ENCODE data around the gene MYO16. TPM values are rescaled to one million over a fixed set of nuclear protein-coding genes. Genes with fewer than 3 reads are reported as not detected.

MYO16 gene
- total and polyA plus RNA-seq, 2 of the 4 experiments (the other 2 are of a cell fraction) = under 0.01 to 0.03 TPM

- 87% methylated on average over 2 of the region's 3 CpGs; no CpG with 5 or more reads in 1 of the 2 experiments for WGBS, 2 experiments (ENCODE audit: extremely low coverage in 2 of 2, insufficient read length in 1 of 2)
- in situ Hi-C loops (cut with MboI; ENCODE audit: low sequenced_read_pairs) (no loop called here), intact Hi-C loops (cut with micrococcal nuclease) (loop anchor here (2.0 kb wide), 1 partner anchor 541 kb away; no protein-coding TSS in a partner anchor)
These were observed 167.9 kb downstream of the MYO16 start for GRCh38 chr13:108797354-108797753.

More at GRCh38 chr13:108797354-108797753, 167.9 kb downstream of the MYO16 start:
- no peak overlapping the region for H2AFZ ChIP-seq (replicated peaks; ENCODE audit: low read length, poor library complexity)
- no peaks in the 10 kb centered on the region for H4K20me1 ChIP-seq (ENCODE audit: insufficient read depth, low read length)
- no peak overlapping the region for H4K91ac ChIP-seq (ENCODE audit: insufficient read depth, low read depth, low read length)
- H2BK5ac ChIP-seq (ENCODE audit: low read depth, low read length, poor library complexity, severe bottlenecking) = no peak overlapping the region
- no peak overlapping the region for H3K14ac ChIP-seq (replicated peaks; ENCODE audit: low read depth, low read length)
- TF ChIP-seq RFX5 (IDR thresholded peaks at IDR 0.05; ENCODE audit: low read depth, low read length) (no peak), MAFK (IDR thresholded peaks at IDR 0.05; ENCODE audit: low read depth, low read length) (peak; percentile 12; the same call in 1 of the 2 replicates)
- no peak overlapping the region for H3K4ac ChIP-seq (ENCODE audit: low read depth, low read length)
- H3K36me3 ChIP-seq (ENCODE audit: control insufficient read depth, insufficient read depth, low read length) = no peaks in the 10 kb centered on the region
- DNase-seq (no peak), ATAC-seq (ENCODE audit: low read depth) (no peak)
- no peak overlapping the region for H2BK15ac ChIP-seq (ENCODE audit: low read depth, low read length)
- ChIA-PET CTCF (interaction anchor here (1.1 kb wide), 1 partner anchor 9 kb away, joined by 3 read pairs; no protein-coding TSS in a partner anchor), POLR2A (ENCODE audit: unreplicated experiment) (no interaction called here)
- H4K8ac ChIP-seq (ENCODE audit: low read depth in 2 of 2, low read length in 2 of 2) = no peak overlapping the region
- no peak overlapping the region for H3K23ac ChIP-seq (ENCODE audit: low read depth, low read length)
- no peaks in the 10 kb centered on the region for H3K79me1 ChIP-seq (ENCODE audit: low read depth in 1 of 2, low read length in 2 of 2)
- H3K4me2 ChIP-seq (ENCODE audit: low read depth, low read length) = no peak overlapping the region
- no peak overlapping the region for H3K9ac ChIP-seq (ENCODE audit: low read depth, low read length)
- H2AK9ac ChIP-seq (replicated peaks; ENCODE audit: low read depth, low read length, poor library complexity) = no peak overlapping the region
- H2BK120ac ChIP-seq (ENCODE audit: low read depth, low read length) = no peak overlapping the region
- H3K9me3 ChIP-seq (ENCODE audit: control insufficient read depth, insufficient read depth, low read length) = no peaks in the 10 kb centered on the region
- no peaks in the 10 kb centered on the region for H3K27me3 ChIP-seq (ENCODE audit: control insufficient read depth, insufficient read depth, low read length)
- dilution Hi-C loops (cut with HindIII; ENCODE audit: low sequenced_read_pairs, unreplicated experiment) = no loop called here
- no peak overlapping the region for H2BK20ac ChIP-seq (ENCODE audit: low read depth, low read length)
- no peaks in the 10 kb centered on the region for H3K9me1 ChIP-seq (ENCODE audit: insufficient read depth, low read length)
- H3K4me1 ChIP-seq (ENCODE audit: control insufficient read depth, insufficient read depth, low read length) = no peaks in the 10 kb centered on the region
- no peak overlapping the region for H3K27ac ChIP-seq (ENCODE audit: insufficient read depth, low read length)
- H2AK5ac ChIP-seq (ENCODE audit: low read depth, low read length) = no peak overlapping the region
- H4K5ac ChIP-seq (ENCODE audit: low read depth, low read length) = no peak overlapping the region
- no peak overlapping the region for H3K18ac ChIP-seq (ENCODE audit: low read depth, low read length)
- no TSS peak for BruUV-seq (replicated peaks)
- H3K56ac ChIP-seq (ENCODE audit: extremely low read depth, insufficient read depth, low read length) = no peak overlapping the region
- H3K4me3 ChIP-seq (ENCODE audit: insufficient read depth, low read depth, low read length) = no peak overlapping the region
